ENCODE measurements around the gene RAD23A.

The RAD23A gene

GRCh38 chr19:12997967-12998940 is 52.6 kb downstream of the RAD23A start:
- no peak for DNase-seq (ENCODE audit: low read depth)
- TF ChIP-seq, protein P1, sequence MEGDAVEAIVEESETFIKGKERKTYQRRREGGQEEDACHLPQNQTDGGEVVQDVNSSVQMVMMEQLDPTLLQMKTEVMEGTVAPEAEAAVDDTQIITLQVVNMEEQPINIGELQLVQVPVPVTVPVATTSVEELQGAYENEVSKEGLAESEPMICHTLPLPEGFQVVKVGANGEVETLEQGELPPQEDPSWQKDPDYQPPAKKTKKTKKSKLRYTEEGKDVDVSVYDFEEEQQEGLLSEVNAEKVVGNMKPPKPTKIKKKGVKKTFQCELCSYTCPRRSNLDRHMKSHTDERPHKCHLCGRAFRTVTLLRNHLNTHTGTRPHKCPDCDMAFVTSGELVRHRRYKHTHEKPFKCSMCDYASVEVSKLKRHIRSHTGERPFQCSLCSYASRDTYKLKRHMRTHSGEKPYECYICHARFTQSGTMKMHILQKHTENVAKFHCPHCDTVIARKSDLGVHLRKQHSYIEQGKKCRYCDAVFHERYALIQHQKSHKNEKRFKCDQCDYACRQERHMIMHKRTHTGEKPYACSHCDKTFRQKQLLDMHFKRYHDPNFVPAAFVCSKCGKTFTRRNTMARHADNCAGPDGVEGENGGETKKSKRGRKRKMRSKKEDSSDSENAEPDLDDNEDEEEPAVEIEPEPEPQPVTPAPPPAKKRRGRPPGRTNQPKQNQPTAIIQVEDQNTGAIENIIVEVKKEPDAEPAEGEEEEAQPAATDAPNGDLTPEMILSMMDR (IDR thresholded peaks at IDR 0.05; ENCODE audit: low read length, missing control alignments): no peak
- H3K4me3 ChIP-seq (replicated peaks; ENCODE audit: low read depth, low read length): peak overlapping the region; percentile 75

DNA sequence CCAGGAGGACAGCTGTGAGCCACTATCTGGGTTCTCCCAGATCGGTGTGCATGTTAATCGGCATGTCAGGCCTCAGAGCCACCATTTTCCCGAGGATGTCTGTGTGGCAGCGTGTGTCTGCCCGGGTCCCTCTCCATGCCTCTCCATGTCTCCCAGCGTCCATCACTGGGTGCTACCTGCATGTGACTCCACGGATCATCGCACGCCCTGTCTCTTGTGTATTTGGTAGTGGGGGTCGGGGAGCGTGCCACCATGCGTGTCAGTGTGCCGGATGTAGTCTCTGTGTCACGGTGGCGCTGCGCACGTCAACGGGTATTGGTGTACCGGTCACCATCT is 55.5 kb downstream of the RAD23A start:
- DNase-seq (ENCODE audit: low read depth): no peak
- no peak overlapping the region for H3K4me3 ChIP-seq (replicated peaks; ENCODE audit: low read depth, low read length)
- TF ChIP-seq, protein P1 (IDR thresholded peaks at IDR 0.05; ENCODE audit: low read length, missing control alignments): no peak

- peak; percentile 38 for DNase-seq (ENCODE audit: low read depth)
- TF ChIP-seq, protein P1 (IDR thresholded peaks at IDR 0.05; ENCODE audit: low read length, missing control alignments): no peak
- peak overlapping the region; percentile 19 for H3K4me3 ChIP-seq (replicated peaks; ENCODE audit: low read depth, low read length)
Observed at GRCh38 chr19:13001502-13002165, 56.0 kb downstream of the RAD23A start.

- TF ChIP-seq, protein P1 (IDR thresholded peaks at IDR 0.05; ENCODE audit: low read length, missing control alignments): no peak
- peak; percentile 63 for DNase-seq (ENCODE audit: low read depth)
- peak overlapping the region; percentile 19 for H3K4me3 ChIP-seq (replicated peaks; ENCODE audit: low read depth, low read length)
Observed at GRCh38 chr19:13002166-13002898, 56.7 kb downstream of the RAD23A start.

DNA sequence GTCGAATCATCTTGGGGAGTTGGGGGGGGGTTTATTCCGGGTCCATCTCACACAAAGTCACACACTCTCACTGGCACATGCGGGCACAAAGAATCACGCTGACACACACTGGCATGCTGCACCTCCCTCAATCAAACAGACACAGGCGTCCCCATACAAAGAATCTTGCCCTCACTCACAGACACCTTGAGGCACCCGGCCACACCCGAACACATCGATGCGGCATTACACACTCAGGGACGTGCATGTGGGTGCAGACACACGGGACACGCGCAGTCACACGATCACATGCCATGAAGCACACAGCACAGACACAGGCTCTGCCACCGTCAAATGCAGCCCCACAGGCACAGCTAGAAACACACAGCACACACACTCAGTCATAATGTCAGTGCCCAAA is 57.4 kb downstream of the RAD23A start:
- TF ChIP-seq, protein P1 (IDR thresholded peaks at IDR 0.05; ENCODE audit: low read length, missing control alignments): no peak
- H3K4me3 ChIP-seq (replicated peaks; ENCODE audit: low read depth, low read length): no peak overlapping the region
- no peak for DNase-seq (ENCODE audit: low read depth)
